Activated gamma-delta T cell (primary cell): ENCODE measurements around the gene MMP12.
"Not testable (repeated sequence)": the region's sequence is repeated elsewhere in the genome, so short reads cannot be mapped to it uniquely, and the experiment has no call there.

Source experiments
- DNase-seq: peaks from one replicate; lab custom pipeline; 2025; lab: John Stamatoyannopoulos, UW
- total RNA-seq, 2 donors: gene quantifications; one replicate each; lab custom pipeline; 2026; lab: John Stamatoyannopoulos, UW

MMP12 gene
- 0 reads per million in 2 donors for total RNA-seq

- no peak for DNase-seq
These were observed at the start of gene MMP12 for GRCh38 chr11:102874852-102875251. TSS of gene MMP12 (minus strand) at chr11:102874982. CDS start at chr11:102874937, 45 bp downstream.

- no peak for DNase-seq
These were observed 46.9 kb upstream of the MMP12 start for GRCh38 chr11:102921587-102922220.

GRCh38 chr11:102920118-102920684 lies 45.4 kb upstream of the MMP12 start:
- DNase-seq = no peak

GRCh38 chr11:102915044-102915375 lies 40.2 kb upstream of the MMP12 start:
- DNase-seq = no peak

- no peak for DNase-seq
These were observed 39.7 kb upstream of the MMP12 start for GRCh38 chr11:102914238-102915043.

GRCh38 chr11:102912482-102912830 lies 37.7 kb upstream of the MMP12 start:
- no peak for DNase-seq

GRCh38 chr11:102911758-102912481 lies 37.1 kb upstream of the MMP12 start:
- no peak for DNase-seq

- DNase-seq = not testable (repeated sequence)
These were observed 31.1 kb upstream of the MMP12 start for GRCh38 chr11:102905848-102906247.

GRCh38 chr11:102903895-102904294 lies 29.1 kb upstream of the MMP12 start:
- DNase-seq = not testable (repeated sequence)

- no peak for DNase-seq
These were observed 25.6 kb upstream of the MMP12 start for GRCh38 chr11:102900346-102900745.

GRCh38 chr11:102891736-102892135 lies 17.0 kb upstream of the MMP12 start:
- DNase-seq = no peak

- no peak for DNase-seq
These were observed 12.2 kb upstream of the MMP12 start for GRCh38 chr11:102886999-102887398.

GRCh38 chr11:102883141-102883540 lies 8.4 kb upstream of the MMP12 start:
- no peak for DNase-seq

GRCh38 chr11:102882389-102883024 lies 7.7 kb upstream of the MMP12 start:
- DNase-seq = no peak

- no peak for DNase-seq
These were observed 5.0 kb upstream of the MMP12 start for GRCh38 chr11:102879801-102880200.

GRCh38 chr11:102878595-102878994 lies 3.8 kb upstream of the MMP12 start:
- no peak for DNase-seq

- DNase-seq = not testable (repeated sequence)
These were observed 5.3 kb downstream of the MMP12 start for GRCh38 chr11:102869354-102869964.

- no peak for DNase-seq
These were observed 6.4 kb downstream of the MMP12 start for GRCh38 chr11:102868339-102868738.

GRCh38 chr11:102864724-102865123 lies 10.1 kb downstream of the MMP12 start:
- DNase-seq = no peak

GRCh38 chr11:102853956-102854355 lies 20.8 kb downstream of the MMP12 start:
- no peak for DNase-seq

GRCh38 chr11:102853055-102853454 lies 21.7 kb downstream of the MMP12 start:
- DNase-seq = no peak
